GM10266 (cell line): ENCODE results near the gene TIMM22.

ENCODE experiments used
- DNase-seq: peaks from one replicate; pipeline ENCODE4 v3.0.0; 2012; ENCODE audit errors: extremely low spot score
- CTCF ChIP-seq: IDR thresholded peaks from 2 replicates; pipeline ENCODE4 v1.5.1; 2012; ENCODE audit warnings: mild to moderate bottlenecking, low read depth; ENCODE audit not compliant: control insufficient read depth, insufficient read depth; ENCODE audit errors: missing control alignments

Gene TIMM22

GRCh38 chr17:1050996-1051925, 54.3 kb downstream of the TIMM22 start:
- DNase-seq = no peak
- no peak for TF ChIP-seq CTCF
